ENCODE results near the gene AANAT.

Gene AANAT

GRCh38 chr17:76442341-76443338 is 24.8 kb upstream of the AANAT start:
- DNase-seq: no peak

- DNase-seq: no peak
Measured at GRCh38 chr17:76444518-76445311, 22.7 kb upstream of the AANAT start.

DNA sequence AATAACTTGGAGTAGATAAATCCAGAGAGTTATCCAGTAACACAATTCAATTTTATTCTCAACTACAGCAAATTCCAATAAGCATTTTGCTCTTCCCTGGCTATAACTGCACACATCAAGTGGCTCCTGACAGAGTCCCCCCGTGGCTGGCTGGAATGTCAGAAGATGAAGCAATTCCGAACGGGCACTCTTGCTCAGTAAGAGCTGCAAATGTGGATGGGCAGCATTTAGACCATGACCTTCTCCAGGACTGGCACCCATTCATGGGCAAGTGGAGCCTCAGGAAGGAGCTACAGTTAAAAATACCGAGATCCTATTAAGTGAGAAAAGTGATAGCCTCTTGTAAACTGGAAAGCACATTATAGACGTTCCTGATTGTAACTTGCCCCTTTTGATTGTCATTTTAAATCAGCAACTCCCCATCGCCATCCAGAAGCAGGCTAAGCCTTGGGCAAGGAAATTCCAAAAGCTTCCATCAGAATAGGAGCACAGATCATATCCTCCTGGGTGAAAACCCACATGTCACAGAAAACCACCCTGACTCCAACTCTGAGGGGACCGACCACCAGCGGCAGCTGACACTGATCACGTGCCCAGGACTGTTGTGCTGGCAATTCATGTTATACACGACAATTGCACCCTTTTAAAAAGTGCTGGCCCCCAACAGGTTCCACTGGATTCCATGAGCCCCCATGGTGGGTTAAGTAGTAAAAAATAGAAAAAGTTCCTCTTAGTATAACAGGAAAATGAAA is 21.5 kb upstream of the AANAT start:
- DNase-seq: no peak

- no peak for DNase-seq
Measured at GRCh38 chr17:76446449-76447231, 20.8 kb upstream of the AANAT start.

DNA sequence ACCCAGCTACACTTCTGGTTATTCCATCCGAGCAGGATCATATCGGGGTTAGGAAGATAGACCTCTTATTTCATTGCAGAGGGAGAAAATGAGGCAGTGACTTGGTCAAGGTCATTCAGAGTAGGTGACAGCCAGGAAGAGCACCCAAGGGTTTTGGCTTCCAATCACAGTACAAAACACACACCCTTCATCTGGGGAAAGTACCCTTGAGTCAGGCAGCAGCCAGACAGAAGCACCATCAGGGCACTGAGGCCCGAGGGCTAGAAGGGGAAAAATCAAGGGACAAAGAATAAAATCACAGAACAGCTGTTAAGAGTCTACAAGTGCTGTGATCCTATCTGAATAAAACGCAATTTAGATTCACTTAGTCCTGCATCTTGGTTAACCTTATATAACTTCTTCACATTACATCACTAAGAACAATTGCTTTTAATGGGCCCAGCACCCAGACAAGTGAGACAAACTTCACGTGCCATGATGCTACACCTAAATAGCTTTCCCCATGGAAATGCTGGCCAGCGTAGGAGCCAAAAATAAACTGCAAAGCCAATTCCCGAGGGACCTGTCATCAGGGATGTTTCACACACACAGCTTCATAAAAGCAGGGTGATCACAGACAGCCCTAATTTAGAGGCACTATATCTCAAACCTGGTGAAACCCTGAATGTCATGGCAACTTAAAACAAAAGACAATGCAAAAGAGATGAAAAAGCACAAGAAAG is 19.3 kb upstream of the AANAT start:
- DNase-seq: no peak

DNA sequence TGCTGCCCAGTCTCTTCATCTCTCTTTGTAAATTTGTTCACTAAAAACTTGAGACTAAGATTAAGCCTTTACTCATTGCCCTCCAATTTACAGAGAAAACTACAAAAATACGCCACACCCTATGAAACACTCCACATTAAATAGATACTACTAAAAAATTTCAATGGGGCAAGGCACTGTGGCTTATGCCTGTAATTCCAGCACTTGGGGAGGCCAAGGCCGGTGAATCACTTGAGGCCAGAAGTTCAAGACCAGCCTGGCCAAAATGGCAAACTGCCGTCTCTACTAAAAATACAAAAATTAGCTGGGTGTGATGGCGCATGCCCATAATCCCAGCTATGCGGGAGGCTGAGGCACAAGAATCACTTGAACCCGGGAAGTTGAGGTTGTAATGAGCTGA is 18.3 kb upstream of the AANAT start:
- DNase-seq: no peak

- no peak for DNase-seq
Measured at GRCh38 chr17:76451506-76451905, 15.9 kb upstream of the AANAT start.

DNA sequence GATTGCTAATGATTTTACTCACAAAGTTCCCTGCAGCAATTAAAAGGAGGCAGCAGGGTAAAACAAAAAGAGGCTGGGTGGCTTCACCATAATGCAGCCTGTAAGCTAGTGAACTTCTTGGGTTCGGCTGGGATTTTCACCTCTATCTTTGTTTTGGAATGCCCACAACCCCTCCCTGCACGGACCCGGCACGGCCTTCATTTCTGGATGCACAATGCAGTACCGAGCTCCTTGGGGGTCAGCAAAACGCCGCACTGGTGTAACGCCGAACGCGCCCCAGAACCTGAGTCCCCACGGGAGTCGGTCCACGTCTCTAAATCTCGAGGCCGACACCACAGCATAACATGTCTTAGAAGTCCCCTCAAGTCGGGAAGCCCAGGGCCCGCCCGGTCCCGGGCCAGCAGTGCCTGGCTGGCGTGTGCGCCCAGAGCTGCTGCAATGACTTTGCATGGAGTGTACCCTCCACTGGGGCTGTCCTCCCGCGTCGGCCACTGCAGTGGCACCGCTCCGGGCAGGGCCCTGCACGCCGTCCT is 15.2 kb upstream of the AANAT start:
- DNase-seq: no peak

GRCh38 chr17:76452660-76453430 is 14.6 kb upstream of the AANAT start, which contains the start of gene UBE2O:
TSS of gene UBE2O (minus strand) at chr17:76453152. CDS start at chr17:76453141, 11 bp downstream.
- peak; percentile 97 for DNase-seq

GRCh38 chr17:76453431-76453743 is 14.0 kb upstream of the AANAT start:
- DNase-seq: no peak

DNA sequence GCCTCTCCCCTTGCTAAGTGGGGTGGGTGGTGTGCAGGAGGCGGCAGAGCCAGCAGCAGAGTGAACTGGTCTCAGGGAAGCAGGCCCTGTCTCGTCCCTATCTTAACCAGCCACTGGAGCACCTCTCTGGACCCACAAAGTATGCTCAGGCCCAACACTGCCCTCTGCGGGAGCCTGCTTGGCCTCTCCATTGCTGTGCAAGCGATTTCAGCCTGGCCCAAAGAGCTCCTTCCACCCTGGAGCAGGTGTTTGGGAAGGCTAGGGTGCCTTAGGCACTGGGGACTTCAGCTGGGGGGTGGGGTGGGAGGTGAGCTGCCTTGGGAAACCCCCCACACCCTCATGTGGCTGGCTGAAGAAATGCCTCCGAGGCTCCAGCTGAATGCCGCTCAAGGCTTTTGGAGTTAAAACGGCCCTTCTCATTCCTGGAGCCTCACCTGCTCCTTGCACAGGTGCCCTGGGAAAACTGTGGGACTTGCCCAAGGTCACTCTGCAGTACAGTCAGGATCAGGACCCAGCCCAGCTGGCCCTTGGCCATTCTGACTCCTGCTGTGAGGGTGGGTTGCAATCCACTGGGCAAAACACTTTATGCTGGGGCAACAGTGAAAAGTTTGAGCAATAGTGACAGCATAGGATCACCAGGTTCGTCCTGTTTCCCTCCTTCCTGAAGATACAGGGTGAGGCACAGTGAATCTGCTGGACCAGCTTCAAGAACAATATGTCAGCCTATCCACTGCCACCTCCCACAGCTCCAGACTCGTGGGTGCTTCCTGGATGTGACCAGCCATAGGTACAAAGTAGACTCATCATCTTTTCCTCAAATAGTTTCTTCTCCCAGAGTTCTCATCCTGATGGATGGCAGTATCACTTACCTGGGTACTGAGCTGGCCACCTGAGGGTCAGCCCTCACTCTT is 8.6 kb upstream of the AANAT start:
- no peak for DNase-seq

DNA sequence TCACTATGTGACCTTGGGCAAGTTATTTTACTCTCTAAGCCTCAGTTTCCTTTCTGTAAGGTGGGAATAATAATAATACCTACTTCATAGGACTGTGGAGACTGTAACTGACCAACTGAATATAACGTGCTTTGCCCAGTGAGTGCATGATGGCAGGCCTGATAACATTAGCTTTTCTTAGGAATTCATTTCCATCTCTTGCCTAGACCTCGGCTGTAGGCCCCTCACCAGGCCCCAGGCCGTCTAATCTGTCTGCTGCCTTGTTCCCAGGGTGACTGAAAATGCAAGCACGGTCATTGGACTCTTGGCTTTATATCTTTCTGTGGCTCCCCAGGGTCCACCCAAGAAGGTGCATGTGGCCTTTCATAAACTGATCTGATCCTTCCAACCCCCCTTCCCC is 7.7 kb upstream of the AANAT start:
- DNase-seq: no peak

DNA sequence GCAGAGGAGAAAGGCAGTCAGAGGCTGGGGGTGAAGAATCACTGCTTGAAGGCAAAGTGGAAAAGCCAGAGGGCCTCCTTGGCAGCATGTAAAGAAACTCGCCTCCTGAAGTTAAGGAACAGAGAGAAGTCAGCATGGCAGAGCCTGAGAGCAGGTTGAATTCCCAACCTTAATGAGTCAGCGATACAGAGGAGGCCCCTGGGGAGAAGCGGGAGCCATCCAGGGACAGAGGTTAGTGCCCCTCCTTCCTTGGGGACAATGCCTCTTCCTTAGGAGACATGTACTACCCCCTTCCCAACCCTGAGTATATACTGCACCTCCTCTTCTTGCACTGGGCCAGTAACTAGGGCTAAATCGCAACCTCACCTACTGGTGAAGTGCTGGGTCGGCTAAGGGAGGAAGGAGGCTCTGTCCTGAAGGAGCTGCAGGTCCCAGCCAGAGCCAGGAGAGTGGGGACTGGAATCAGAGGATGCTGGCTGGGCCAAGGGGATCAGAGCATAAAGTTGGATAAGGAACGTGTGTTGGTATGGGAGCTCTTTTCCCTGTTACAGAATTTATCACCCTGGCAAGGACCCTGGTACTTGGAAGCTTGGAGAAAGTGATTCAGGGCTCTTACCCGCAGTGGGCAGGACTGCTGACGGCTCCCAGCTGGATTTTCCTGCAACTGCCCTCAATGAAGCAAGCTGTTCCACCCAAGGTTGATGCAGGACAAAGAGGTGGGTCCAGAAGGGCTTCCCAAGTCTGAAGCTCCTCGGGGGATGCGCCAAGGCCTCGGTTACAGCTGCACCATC is 5.4 kb upstream of the AANAT start:
- no peak for DNase-seq

DNA sequence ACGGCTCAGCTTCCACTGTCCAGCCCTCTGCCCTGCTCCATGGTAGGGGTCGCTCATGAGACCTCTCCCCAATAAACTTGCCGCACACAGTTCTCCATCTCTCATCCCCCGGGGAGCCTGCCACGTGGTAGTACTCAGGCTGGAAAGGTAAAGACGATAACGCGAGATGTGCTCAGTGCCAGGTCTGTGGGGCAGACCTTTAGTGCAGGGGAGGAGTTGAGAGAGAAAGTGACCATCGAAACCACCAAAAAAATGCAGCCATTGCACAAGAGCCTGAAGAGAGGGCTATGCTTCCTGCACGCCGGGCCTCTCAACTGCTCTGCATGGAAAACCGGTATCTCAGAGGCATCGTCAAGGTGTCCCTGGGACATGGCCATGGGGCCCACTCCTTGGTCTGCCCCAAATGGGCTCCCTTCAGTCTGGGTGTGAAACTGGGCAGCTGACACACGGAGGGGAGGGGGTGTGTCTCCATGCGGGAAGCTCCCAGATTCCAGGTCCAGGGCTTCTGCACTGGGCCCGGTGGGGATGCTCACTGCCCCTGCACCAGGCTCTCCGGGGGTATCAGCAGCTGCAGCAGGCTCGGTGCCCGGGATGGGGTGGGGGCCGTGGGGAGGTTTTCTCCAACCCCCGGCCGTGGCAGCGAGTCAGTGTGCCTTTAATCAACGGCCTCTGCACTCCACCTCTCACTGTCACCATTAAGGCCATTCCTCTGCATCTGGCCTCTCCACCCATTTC is 4.7 kb upstream of the AANAT start:
- no peak for DNase-seq

GRCh38 chr17:76466775-76467130 is 650 bp upstream of the AANAT start:
- no peak for DNase-seq

DNA sequence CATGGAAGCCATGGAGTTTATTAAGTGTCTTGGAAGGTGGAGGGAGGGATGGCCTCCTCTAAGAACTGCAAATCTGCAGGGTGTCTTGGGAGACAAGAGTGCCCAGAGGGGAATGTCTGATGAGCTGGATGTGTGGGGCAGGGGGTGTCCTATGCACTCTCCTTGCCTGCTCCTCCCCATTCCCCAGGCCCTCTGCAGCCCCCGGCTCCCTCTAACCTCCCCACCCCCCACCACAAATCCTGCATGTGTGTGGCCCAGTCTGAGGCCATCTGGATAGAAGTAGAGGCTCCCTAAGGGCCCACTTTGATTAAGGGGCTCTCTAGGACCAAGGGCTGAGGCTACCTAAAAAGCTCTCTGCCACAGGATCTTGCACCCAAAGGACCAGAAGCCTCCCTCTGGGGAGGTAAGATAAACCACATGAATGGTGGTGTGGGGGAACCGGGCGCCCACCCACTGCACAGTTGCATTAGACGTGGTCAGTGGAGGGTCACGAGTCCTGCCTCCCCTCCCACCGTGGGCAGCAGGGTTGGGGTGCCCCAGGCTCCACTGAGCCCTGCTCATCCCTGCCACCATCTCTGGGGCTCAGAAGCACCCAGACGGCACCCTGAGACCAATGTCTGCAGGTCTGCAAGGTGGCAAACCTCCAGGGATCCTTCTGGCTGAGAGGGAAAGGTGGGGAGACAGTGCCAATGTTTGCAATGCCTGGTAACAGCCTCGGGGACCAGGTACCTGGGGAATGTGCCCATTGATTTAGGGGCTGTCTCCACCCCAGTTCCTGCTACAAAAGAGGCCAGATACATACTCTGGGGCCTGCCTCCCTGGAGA is 618 bp downstream of the AANAT start:
- no peak for DNase-seq

GRCh38 chr17:76468634-76469010 is 1.2 kb downstream of the AANAT start:
- no peak for DNase-seq

All from activated T-cell treated with anti-CD3 and anti-CD28 coated beads, Interleukin-2, amount 50 U/mL, for 1 hour (primary cell).